Testis (tissue), 2 donors: ENCODE measurements around the gene SNX14.

Experiments
- CTCF ChIP-seq, 3 experiments: fragments of 450-650 bp in 2 of 3; fragments of 200-600 bp in 1 of 3; sonication (generic) in 1 of 3; IDR thresholded peaks; one replicate each; pipeline ENCODE4 v1.5.1; 2016 to 2019; ENCODE audit warnings: antibody characterized with exemption in 3 of 3, mild to moderate bottlenecking in 2 of 3, moderate library complexity in 1 of 3
- POLR2A ChIP-seq: fragments of 450-650 bp; IDR thresholded peaks from one replicate; pipeline ENCODE4 v1.6.1; 2017; ENCODE audit warnings: antibody characterized with exemption, mild to moderate bottlenecking, moderate library complexity

- TF ChIP-seq CTCF (IDR thresholded peaks at IDR 0.05), result no peak
- no peak for TF ChIP-seq POLR2A
These were observed 18.6 kb downstream of the SNX14 start for GRCh38 chr6:85574932-85575598.
